ENCODE measurements around the gene ACSF2.
"Not testable (repeated sequence)": the region's sequence is repeated elsewhere in the genome, so short reads cannot be mapped to it uniquely, and the experiment has no call there.

ACSF2 gene

DNA sequence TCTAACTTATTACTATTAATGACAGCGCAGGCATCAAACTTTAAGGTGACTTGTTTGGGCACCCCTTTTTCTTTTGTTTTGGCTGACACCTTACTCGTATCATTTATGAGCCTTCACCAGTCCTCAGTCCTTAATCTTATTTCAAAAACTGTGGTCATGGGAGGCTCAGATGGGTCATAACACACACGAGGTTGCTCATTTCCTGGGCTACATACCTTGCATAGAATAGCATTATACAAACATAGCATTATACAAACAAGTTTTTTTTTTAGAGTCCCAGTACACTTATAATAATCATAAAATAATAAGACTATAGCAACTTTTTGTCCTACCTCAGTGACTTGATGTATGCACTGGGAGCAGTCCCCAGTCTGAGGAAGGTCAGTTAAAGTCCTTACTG is 11.2 kb upstream of the ACSF2 start:
- no peak for DNase-seq

DNA sequence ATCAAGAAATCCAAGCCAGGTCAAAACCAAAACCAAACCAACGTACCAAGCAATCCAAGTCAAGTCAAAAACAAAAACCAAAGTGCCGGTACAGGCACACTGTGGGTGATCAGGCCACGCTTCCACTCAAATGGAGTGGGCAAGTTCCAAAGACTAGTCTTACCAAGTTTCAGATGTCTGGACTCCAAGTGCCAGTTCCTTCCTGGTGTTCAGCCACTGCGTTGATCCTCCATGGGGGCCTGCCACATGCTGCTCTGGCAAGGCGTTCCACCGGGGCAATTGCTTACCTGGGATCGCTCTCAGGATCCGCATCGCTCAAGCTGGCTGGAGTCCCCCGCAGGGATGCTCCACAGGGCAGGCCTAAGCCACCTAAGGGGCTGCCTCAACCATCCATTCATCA is 6.4 kb upstream of the ACSF2 start:
- DNase-seq = not testable (repeated sequence)

DNA sequence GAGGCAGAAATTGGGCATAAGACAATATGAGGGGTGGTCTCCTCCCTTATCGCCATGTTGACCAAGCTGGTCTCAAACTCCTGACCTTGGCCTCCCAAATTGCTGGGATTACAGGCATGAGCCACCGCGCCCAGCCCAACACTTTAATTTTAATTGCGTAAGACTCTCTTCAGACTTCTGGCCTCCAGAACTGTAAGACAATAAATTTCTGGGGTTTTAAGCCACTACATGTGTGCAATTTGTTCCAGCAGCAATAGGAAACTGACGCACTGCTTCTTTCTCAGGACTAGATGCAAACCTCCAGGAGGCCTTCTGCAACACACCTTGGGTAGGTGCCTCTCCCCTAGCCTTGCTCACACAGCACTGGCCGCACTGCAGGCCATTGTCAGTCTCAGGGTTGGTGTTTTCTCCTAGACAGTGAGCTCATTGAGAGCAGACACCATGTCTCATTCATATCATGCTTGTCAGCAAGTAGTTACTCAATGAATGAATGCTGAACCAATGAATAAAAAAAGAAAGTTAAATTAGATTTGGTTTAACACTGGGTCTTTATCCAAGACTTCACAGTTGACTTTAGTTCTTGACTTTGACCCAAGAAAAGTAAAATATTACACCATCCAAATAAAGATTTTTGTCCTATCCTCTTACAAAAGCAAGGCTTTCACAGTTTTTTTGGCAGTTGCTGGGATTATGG is 5.5 kb upstream of the ACSF2 start:
- DNase-seq = no peak

DNA sequence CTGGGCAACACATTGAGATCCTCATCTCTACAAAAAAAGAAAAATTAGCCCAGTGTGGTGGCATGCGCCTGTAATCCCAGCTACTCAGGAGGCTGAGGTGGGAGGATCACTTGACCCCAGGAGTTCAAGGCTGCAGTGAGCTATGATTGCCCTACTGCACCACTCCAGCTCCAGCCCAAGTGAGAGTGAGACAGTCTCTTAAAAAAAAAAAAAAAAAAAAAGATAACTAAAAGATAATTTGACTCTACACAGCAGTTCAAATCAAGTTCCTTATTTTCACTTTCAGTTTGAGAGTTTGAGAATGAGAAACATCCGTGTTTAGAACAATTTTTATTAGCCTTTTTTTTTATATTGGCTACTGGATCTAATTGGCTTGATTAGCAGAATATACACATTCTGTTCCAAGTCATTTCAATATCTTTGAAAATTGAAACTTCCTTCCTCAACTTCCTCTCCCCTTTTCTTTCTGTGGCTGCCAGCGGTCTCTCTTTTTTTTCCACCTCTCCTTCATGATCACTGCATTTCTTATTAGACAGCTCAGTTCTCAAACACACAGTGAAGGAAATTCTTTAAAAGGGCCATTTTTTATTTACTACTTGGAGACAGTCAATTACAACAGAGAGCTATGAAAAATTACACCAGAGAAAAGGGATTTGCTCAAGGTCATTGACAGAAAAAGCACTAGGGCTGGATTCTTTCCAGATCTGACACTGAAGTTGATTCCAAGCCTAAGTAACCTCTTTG is 4.5 kb upstream of the ACSF2 start:
- no peak for DNase-seq

DNA sequence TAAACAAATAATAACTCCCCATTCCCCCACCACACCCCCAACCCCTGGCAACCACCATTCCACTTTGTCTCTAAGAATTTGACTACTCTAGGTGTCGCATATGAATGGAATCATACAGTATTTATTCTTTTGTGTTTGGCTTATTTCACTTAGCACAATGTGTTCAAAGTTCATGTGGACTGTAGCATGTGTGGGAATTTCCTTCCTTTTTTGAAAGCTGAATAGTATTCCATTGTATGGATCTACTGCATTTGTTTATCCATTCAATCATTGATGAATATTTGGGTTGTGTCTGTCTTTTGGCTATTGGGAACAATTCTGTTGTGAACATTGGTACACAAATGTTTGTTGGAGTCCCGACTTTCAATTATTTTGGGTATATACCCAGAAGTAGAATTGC is 3.3 kb upstream of the ACSF2 start:
- no peak for DNase-seq

DNA sequence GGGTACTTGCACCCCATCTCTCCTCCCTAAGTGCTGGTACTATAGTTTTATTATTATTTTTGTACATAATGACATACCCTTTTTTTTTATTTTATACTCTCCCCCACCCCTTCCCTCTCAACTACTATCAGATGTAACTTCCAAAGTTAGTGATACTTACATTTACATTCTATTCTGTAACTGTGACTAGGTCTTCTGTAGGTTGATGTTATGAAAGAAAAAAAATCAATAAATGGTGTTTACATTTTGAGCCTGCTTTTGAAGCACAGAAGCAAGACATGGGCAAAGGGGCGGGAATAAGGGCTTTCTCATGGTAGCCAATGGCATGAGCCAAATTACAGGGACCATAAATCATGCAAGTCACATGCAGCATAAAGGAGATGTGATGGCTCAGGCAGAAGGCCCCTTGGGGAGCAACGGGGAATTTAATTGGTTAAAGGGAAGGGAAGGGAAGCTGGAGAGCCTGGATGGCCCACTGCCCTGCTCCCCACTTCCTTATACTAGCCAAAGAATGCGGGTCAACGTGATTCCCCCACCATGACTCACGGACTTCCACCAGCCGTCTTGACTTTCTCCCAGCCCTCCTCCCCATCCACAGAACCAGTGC is 2.4 kb upstream of the ACSF2 start:
- DNase-seq = peak; percentile 16

DNA sequence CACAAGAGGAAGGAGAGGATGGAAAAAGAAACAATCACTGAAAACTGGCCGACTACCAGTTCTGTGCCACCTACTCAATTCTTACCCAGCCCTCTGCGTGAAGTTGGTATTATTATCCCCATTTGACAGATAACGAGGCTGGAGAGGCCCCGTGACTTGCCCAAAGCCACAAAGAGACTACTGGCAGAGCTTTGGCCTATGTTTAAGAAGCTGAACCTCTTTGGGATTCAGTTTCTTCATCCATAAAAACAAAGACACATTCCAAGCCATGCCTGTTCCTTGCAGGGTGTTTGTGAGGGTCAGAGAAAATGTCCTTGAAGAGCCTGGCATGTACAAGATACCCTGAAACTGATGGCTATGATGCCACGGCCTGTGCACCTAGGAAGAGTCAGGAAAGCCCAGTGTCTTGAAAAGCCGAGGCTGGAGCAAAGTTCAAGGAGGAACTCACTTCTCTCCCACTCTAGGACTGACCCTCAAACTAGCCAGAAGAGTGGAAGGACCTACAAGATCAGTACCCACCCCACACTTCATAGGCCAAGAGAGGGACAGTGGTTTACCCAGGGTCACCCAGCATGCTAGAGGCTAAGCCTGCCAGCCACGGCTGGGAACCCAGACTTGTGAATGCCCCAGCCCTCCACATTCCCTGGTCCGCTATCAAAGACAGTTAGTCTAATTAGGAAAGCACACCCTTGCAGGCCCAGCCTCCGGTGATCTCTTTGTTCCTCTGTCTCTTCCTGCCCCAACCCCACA is 1.6 kb upstream of the ACSF2 start:
- no peak for DNase-seq

DNA sequence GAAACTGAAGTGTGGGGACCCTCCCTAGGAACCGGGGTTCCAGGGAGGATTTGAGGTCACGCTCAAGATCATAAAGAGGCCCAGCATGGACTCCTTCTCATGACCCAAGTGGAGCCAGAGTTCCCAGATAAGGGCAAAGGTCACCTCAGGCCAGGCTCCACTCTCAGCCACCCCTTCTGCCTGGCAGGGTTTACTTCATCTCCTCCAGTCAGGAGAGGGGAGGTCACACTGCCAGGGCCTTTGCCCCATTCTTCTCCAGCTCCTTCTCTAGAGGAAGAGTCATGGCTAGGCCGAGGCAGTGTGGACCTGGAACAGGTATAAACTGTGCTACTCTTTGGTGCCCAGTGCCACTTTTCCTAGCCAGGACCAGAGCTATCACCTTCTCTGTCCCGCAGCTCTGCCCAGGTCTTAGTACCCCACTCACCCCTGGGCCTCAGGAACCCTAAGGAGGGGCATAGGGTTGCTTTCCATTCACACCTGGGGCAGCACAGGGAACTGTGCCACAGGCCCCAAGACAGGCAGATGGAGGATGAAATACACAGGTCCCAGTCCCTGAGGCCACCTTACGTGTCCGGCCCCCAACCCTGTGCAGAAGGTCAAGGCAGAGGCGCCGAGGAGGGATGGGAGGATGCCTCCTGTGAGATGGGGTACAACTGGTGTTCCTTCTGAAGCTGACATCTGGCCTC is 879 bp upstream of the ACSF2 start:
- no peak for DNase-seq

DNA sequence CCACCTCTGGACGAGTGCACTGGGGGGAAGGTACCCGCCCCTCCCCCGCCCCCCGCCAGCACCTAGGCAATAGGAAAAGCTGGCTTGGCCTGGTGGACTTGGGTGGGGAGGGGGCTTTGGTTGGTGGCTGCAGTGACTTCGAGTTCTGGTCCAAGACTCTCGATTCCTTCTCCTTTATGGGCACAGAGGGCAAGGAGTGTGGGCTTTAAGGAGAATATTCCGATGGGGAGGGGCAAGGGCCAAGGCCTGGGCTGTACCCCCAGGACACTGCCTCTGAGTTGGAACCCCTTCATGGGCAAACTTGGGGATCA is 409 bp downstream of the ACSF2 start:
- DNase-seq = no peak

DNA sequence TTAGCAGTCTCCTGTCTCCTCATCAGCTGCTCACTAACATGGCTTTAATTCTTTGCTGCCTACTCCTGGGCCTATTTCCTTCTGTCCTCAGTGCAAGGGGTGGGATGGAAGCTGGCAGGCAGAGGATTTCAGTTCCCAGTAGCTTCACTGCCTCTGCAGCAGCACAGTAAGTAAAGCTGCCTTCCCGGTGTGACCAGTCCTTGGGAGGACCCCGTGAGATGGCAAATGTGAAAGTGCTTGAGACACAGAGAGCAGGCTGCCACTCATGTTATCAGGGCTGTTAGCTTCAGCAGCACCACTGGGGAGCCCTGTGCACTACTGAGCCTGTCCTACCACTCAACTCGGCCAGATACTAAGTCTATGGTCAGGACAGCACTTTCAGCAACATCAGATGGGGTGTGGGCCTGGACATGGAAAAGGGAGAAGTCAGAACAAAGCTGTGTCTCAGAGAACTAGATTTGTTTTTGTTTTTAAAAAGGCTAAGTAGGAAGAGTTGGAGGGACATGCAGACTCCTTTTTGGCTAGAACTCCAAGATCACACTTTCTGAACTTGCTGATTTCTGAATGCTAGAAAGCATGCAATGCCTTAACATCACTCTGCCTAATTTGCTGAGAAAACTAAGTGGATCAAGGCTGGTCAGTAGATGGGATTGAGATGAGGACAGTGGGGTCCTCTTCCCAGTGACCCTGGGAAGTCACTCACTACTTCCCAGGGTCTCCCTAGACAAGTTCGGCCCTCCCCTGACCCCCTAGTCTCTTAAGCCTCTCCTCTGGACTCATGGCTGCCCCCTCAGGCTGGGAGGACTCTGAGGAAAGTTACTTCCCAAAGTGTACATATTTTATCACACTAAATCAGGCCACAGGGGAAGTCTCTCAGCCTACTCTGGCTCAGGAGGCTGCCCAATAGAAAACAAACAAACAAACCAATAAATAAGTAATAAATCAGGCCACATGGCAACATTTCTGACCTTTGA is 1.1 kb downstream of the ACSF2 start:
- peak; percentile 49 for DNase-seq

DNA sequence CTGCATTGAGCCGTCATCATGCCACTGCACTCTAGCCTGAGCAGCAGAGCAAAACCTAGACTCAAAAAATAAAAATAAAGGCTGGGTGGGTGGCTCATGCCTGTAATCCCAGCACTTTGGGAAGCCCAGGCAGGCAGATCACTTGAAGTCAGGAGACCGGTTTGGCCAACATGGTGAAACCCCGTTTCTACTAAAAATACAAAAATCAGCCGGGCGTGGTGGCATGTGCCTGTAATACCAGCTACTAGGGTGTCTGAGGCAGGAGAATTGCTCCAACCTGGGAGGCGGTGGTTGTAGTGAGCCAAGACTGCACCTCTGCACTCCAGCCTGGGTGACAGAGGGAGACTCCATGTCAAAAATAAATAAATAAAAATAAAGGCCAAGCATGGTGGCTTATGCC is 2.1 kb downstream of the ACSF2 start:
- not testable (repeated sequence) for DNase-seq

DNA sequence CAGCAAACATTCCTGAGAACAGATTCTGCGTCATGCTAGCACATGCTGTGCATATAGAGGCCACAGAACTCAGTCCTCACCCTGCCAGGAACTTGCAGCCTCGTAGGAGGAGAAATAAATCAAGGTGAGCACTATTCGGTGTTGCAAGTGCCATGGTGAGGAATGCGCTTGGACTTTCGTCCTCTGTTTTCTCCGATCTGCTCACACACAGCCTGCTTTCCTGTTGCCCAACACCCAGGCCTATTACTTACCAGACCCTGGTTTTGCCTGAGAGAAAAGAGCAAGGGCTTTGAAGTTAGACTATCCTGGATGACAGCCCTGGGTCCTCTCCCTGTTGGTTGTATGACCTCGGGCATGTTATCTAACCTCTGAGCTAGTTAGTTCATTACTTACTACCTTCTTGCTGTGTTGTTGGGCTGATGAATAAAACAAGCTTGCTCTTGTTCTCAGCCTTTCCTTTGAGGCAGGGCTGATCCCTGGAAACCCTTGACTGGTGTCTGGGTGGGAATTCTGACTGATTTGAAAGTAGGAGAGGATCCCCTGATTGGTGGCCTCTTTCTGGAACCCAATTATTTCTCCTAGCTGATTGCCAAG is 2.9 kb downstream of the ACSF2 start:
- no peak for DNase-seq

DNA sequence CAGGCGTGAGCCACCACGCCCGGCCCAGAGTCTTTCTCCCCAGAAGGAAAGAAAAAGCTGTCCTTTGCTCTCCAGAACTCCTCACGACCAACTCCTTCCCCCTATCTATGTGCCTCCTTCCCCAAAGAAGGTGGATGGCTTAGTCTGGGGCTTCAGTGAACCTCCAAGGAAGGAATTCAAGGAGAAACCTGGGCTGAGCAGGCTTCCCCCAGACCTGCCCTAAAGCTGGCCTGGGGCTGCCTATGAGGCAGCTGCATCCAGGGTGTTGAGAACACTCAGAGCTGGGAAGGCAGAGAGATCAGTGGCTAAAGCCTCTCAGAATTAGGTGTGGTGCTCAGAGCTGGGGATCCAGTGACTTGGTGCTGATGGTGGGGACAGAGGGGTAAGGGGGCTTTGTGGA is 3.8 kb downstream of the ACSF2 start:
- DNase-seq = peak; percentile 21

DNA sequence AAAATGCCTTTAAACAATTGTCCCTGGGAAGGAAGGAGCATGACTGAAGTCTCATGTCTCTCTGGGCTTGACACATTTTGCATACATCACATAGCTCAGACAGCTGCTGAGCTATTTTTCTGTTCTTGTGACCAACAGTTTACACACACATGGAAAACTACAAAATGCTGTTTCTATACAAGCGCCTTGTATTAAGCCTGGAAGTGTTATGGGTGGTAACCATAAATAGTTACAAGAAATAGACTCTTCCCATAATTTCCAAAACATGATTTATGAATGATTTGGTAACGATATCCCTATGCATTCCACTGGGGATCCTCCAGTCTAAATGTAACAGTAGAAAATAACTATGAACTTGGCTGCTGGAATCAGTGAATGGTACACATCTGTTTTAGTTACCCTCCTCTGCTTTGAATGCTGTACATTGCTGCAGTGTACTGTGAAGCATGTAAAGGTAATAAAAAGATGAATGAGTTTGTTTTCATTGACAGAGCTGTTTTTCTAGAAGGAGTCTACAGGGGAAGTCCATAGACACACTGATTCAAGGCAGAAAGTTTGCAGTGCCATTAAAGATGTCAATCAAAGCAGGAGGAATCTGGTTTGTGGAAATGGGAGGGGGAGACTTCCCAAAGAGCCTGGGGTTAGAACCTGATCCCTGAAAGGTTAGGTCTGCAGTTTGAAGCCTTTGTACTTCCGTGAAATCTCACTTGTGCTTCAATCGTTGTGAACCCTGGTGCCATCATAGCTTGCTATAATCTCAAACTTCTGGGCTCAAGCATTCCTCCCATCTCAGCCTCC is 5.0 kb downstream of the ACSF2 start:
- no peak for DNase-seq

DNA sequence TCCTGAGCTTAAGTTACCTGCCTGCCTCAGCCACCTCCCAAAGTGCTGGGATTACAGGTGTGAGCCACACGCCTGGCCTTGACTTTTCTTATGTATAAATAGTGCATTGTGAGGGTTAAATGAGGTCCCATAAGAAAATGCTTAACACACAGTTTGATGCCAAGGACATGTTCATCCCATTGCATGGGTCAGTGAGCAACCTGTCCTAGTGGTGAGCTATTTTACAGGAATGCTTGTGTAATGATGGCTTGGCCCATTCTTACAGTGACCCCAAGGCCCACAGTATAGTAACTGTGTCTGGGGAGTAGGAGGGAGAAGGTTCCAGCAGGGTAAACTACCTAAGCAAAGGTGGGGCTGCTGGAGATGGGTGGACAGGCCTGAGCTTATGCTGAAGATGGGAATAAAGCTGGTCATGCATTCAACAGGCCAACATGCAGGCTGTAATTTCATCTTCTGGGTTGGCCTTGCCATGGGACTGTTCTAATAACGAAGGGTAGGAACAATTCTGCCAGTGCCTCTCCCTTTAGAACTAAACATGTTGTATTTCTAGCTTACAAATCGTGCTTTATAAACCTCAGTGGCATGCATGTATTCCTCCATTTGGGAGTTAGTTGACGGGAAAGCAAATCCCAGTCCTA is 6.2 kb downstream of the ACSF2 start:
- DNase-seq = no peak

DNA sequence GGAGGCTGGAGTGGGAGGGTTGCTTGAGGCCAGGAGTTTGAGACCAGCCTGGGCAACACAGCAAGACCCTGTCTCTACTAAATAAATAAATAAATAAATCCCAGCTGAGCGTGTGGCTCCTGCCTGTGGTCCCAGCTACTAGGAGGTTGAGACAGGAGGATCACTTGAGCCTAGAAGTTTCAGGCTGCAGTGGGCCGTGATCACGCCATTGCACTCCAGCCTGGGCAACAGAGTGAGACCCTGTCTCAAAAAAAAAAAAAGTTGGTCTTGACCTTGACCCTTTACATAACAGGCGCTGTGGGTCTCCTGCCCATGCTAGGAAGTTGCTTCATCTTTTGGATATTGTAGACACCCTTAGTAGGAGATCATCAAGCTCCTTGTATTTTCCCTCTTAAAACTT is 11.4 kb downstream of the ACSF2 start:
- DNase-seq = no peak

DNA sequence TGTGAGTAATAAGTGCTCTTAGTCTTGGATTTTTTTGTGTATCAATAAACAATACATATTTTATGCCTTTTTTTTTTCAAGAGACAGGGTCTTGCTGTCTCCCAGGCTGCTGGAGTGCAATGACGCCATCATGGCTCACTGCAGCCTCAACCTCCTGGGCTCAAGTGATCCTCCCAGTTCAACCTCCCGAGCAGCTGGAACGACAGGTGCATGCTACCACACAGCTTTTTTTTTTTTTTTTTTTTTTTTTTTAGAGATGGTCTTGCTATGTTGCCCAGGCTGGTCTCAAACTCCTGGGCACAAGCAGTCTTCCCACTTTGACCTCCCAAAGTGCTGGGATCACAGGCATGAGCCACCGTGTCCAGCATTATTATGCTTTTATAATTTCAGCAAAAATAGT is 13.0 kb downstream of the ACSF2 start:
- DNase-seq = no peak

DNA sequence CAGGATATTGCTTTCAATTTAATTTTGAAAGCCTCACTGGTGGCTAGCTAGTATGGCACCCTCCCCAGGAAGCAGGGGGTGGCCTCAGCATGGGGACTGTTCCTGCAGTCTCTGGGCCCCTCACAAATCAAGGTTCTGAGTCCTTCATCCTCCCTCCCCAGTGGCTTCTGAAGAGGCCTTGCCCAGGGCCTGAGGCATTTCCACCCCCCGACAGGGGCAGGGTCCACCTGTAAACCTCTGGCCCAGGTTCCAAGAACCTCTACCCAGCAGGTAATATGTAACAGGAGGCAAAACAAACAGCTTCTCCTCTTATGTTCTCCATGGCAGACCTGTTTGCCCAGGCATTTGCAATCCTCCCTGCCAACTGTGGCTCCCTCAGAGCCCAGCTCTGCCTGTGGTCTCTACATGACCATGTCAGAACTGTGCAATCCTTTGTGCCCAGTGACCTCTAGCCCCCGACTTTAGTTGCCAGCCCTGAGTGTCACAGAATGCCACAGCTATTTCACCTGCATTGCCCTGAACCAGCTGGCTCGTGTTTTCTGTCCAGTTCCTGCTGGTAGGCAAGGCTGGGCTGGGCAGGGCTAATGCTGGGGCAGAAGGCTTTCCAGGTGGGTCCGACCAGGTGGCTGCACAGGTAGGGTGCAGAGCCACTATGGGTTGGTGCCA is 14.3 kb downstream of the ACSF2 start:
- no peak for DNase-seq
